ENCODE measurements around the gene KLK6. TPM values are rescaled to one million over a fixed set of nuclear protein-coding genes. Genes with fewer than 3 reads are reported as not detected.
A peak's percentile ranks its signal among the peaks of the same experiment; 100 is the strongest.

KLK6 gene
- total RNA-seq, 1 donor from 2014 or later, result 10.3 TPM

GRCh38 chr19:50925734-50926133 is 43.7 kb downstream of the KLK6 start:
- no peak for TF ChIP-seq POLR2AphosphoS5 (IDR thresholded peaks at IDR 0.05; ENCODE audit: insufficient read depth in 1 of 2, low read depth in 1 of 2)
- Histone ChIP-seq H3K36me3 (no peaks in the 10 kb centered on the region), H3K4me3 (no peak overlapping the region), H3K27ac (no peak overlapping the region), H3K4me1 (no peaks in the 10 kb centered on the region), H3K9me3 (no peaks in the 10 kb centered on the region), H3K27me3 (no peaks in the 10 kb centered on the region)
- intact Hi-C loops (cut with DNase I), result no loop called here
- DNase-seq (ENCODE audit: extremely low spot score in 2 of 2), result no peak

- H3K4me1 ChIP-seq, result no peaks in the 10 kb centered on the region
- DNase-seq (ENCODE audit: extremely low spot score in 2 of 2), result no peak
- H3K36me3 ChIP-seq, result no peaks in the 10 kb centered on the region
- TF ChIP-seq CTCF (IDR thresholded peaks at IDR 0.05) (no peak), POLR2A (IDR thresholded peaks at IDR 0.05) (no peak), POLR2AphosphoS5 (IDR thresholded peaks at IDR 0.05; ENCODE audit: insufficient read depth in 1 of 2, low read depth in 1 of 2) (no peak)
- no peaks in the 10 kb centered on the region for H3K27me3 ChIP-seq
- intact Hi-C loops (cut with DNase I), result no loop called here
- no peaks in the 10 kb centered on the region for H3K9me3 ChIP-seq
- H3K4me3 ChIP-seq, result no peak overlapping the region
- H3K27ac ChIP-seq, result no peak overlapping the region
Measured at GRCh38 chr19:50924586-50924985, 44.8 kb downstream of the KLK6 start.

GRCh38 chr19:50922317-50922853 is 47.0 kb downstream of the KLK6 start:
- intact Hi-C loops (cut with DNase I), result no loop called here
- no peaks in the 10 kb centered on the region for H3K9me3 ChIP-seq
- H3K4me1 ChIP-seq, result no peaks in the 10 kb centered on the region
- H3K4me3 ChIP-seq, result no peak overlapping the region
- DNase-seq (ENCODE audit: extremely low spot score in 2 of 2), result no peak
- H3K27ac ChIP-seq, result no peak overlapping the region
- no peaks in the 10 kb centered on the region for H3K36me3 ChIP-seq
- TF ChIP-seq POLR2AphosphoS5 (IDR thresholded peaks at IDR 0.05; ENCODE audit: insufficient read depth in 1 of 2, low read depth in 1 of 2) (no peak), CTCF (IDR thresholded peaks at IDR 0.05) (peak; percentile 53 to 64 (median 64)), POLR2A (IDR thresholded peaks at IDR 0.05) (no peak)
- no peaks in the 10 kb centered on the region for H3K27me3 ChIP-seq

GRCh38 chr19:50921426-50922316 is 47.7 kb downstream of the KLK6 start:
- no peaks in the 10 kb centered on the region for H3K36me3 ChIP-seq
- no peak for DNase-seq (ENCODE audit: extremely low spot score in 2 of 2)
- no peaks in the 10 kb centered on the region for H3K27me3 ChIP-seq
- H3K4me3 ChIP-seq, result no peak overlapping the region
- H3K27ac ChIP-seq, result no peak overlapping the region
- intact Hi-C loops (cut with DNase I), result no loop called here
- no peaks in the 10 kb centered on the region for H3K9me3 ChIP-seq
- H3K4me1 ChIP-seq, result no peaks in the 10 kb centered on the region
- TF ChIP-seq CTCF (IDR thresholded peaks at IDR 0.05) (no peak), POLR2AphosphoS5 (IDR thresholded peaks at IDR 0.05; ENCODE audit: insufficient read depth in 1 of 2, low read depth in 1 of 2) (no peak), POLR2A (IDR thresholded peaks at IDR 0.05) (no peak)

GRCh38 chr19:50916069-50916468 is 53.3 kb downstream of the KLK6 start:
- H3K27me3 ChIP-seq, result no peaks in the 10 kb centered on the region
- no peaks in the 10 kb centered on the region for H3K4me1 ChIP-seq
- TF ChIP-seq POLR2A (IDR thresholded peaks at IDR 0.05), result no peak

More at GRCh38 chr19:50916069-50916468, 53.3 kb downstream of the KLK6 start:
- Histone ChIP-seq H3K36me3 (no peaks in the 10 kb centered on the region), H3K27ac (no peak overlapping the region), H3K4me3 (no peak overlapping the region), H3K9me3 (no peaks in the 10 kb centered on the region)
- intact Hi-C loops (cut with DNase I), result no loop called here
- no peak for DNase-seq (ENCODE audit: extremely low spot score in 2 of 2)
